Tibial artery (tissue), 4 donors: ENCODE data around the gene PKLR.

Experiments
- DNase-seq, 2 donors: peaks; one replicate each; pipeline ENCODE4 v3.0.0-alpha.2; 2019
- H3K27ac ChIP-seq, 2 donors: fragments of 200-600 bp; sonication (generic) in 1 of 2; 1 replicate in 1 of 2; 2 replicates in 1 of 2; pipeline ENCODE4 v1.5.1; 2018 to 2019; ENCODE audit warnings: mild to moderate bottlenecking in 1 of 2
- H3K27me3 ChIP-seq, 2 donors: fragments of 200-600 bp; sonication (generic) in 1 of 2; one replicate each; pipeline versions ENCODE4 v1.5.1 to v1.6.0; 2016 to 2019
- H3K36me3 ChIP-seq, 3 donors: fragments of 200-600 bp; sonication (generic) in 2 of 3; one replicate each; pipeline ENCODE4 v1.5.1; 2016 to 2019; ENCODE audit warnings: mild to moderate bottlenecking in 2 of 3
- H3K4me1 ChIP-seq, 4 donors: fragments of 200-600 bp; sonication (generic) in 2 of 4; 1 replicate in 3 of 4; 2 replicates in 1 of 4; pipeline ENCODE4 v1.5.1; 2016 to 2019
- H3K4me3 ChIP-seq, 2 donors: fragments of 200-600 bp; sonication (generic) in 1 of 2; 1 replicate in 1 of 2; 2 replicates in 1 of 2; pipeline ENCODE4 v1.5.1; 2018 to 2019; ENCODE audit warnings: mild to moderate bottlenecking in 2 of 2
- H3K9me3 ChIP-seq, 3 donors: fragments of 200-600 bp; sonication (generic) in 1 of 3; one replicate each; pipeline ENCODE4 v1.5.1; 2016 to 2019
- CTCF ChIP-seq, 2 experiments: fragments of 200-600 bp in 1 of 2; fragments of 450-650 bp in 1 of 2; IDR thresholded peaks; one replicate each; pipeline ENCODE4 v1.5.1; 2017 to 2019; ENCODE audit warnings: antibody characterized with exemption in 2 of 2, mild to moderate bottlenecking in 1 of 2, moderate library complexity in 1 of 2
- intact Hi-C: fragments of 100-400 bp; cut with DNase I; formaldehyde crosslinking; loops from one replicate; pipeline ENCODE4 v1.15.0; 2023; ENCODE audit warnings: low total_unique reads

Gene PKLR

GRCh38 chr1:155256058-155256852 lies 45.0 kb downstream of the PKLR start:
- DNase-seq = no peak
- Histone ChIP-seq H3K27me3 (no peaks in the 10 kb centered on the region), H3K9me3 (no peaks in the 10 kb centered on the region), H3K36me3 (peaks cover 0 to 45% (median 10%) of the 10 kb centered on the region in 3 donors), H3K4me1 (peaks cover 0 to 47% (median 37%) of the 10 kb centered on the region in 4 donors), H3K4me3 (peak overlapping the region; percentile 74 to 79), H3K27ac (peak overlapping the region; percentile 96 to 97)
- TF ChIP-seq CTCF (IDR thresholded peaks at IDR 0.05) = no peak
- intact Hi-C loops = no loop called here

DNA sequence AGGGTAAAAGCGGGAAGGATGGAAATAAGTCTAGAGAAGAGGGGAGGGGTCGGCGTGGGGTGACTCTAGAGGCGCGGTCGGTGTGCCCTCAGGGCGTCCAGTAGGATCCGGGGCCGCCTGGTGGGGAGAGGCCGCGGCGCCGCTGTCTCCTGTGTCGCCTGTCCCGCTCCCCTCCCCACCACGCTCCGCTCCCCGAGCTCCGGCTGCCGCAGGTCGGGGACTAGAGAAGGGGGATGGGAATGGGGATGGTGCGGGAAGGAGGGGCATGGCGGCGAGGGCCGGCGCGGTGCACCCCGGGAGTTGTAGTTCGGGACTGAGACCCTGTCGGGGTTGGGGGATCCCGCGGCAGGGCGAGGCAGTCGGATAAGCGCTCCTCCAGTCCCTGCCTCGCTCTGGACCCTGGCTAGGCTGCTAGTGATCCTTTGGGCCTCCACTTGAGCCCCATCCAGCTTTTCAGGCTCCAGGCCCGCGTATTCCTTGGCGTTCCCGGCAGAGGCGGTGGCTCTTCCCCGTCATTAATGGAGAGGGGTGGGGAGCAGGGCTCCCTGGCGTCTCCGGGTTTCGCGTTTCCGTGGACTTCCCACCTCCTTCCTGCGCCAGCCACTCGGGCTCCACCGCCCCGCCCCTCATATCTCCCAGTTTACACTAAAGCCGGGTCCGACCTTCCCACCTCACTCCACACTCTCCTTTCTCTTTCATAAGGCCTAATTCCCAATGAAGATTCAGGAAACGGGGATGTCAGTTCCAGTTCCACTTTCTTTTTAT lies 45.8 kb downstream of the PKLR start, which contains the start of gene ENTREP3:
ENTREP3 (minus strand) TSS at position 241 of the 765 bp plus-strand sequence. CDS start 606 bp downstream, outside the sequence.
- no peaks in the 10 kb centered on the region for H3K27me3 ChIP-seq
- TF ChIP-seq CTCF (IDR thresholded peaks at IDR 0.05) = peak; percentile 21 to 25
- DNase-seq = peak; percentile 88 to 94
- no peaks in the 10 kb centered on the region for H3K9me3 ChIP-seq
- peaks cover 0 to 42% (median 10%) of the 10 kb centered on the region in 3 donors for H3K36me3 ChIP-seq
- intact Hi-C loops = no loop called here
- peaks cover 0 to 47% (median 34%) of the 10 kb centered on the region in 4 donors for H3K4me1 ChIP-seq
- H3K4me3 ChIP-seq = peak within 1 kb of the TSS; percentile 74 to 79
- H3K27ac ChIP-seq = peak within 1 kb of the TSS; percentile 96 to 97

GRCh38 chr1:155254714-155255242 lies 46.5 kb downstream of the PKLR start:
- peaks cover 0 to 36% (median 5%) of the 10 kb centered on the region in 3 donors for H3K36me3 ChIP-seq
- peak overlapping the region; percentile 74 to 79 for H3K4me3 ChIP-seq
- H3K27ac ChIP-seq = peak overlapping the region; percentile 96 to 97
- TF ChIP-seq CTCF (IDR thresholded peaks at IDR 0.05) = peak in 1 of 2 experiments; percentile 12
- intact Hi-C loops = loop anchor here (5.0 kb wide), 1 partner anchor 68 kb away; the partner anchor contains the start of gene RUSC1
- no peaks in the 10 kb centered on the region for H3K27me3 ChIP-seq
- no peaks in the 10 kb centered on the region for H3K9me3 ChIP-seq
- peak in 1 of 2 donors; percentile 29 for DNase-seq
- H3K4me1 ChIP-seq = peaks cover 0 to 47% (median 35%) of the 10 kb centered on the region in 4 donors

- H3K4me3 ChIP-seq = peak overlapping the region; percentile 74 to 79
- peaks cover 0 to 30% (median 5%) of the 10 kb centered on the region in 3 donors for H3K36me3 ChIP-seq
- no peak for TF ChIP-seq CTCF (IDR thresholded peaks at IDR 0.05)
- DNase-seq = no peak
- intact Hi-C loops = loop anchor here (5.0 kb wide), 1 partner anchor 68 kb away; the partner anchor contains the start of gene RUSC1
- H3K9me3 ChIP-seq = no peaks in the 10 kb centered on the region
- H3K4me1 ChIP-seq = peaks cover 0 to 47% (median 35%) of the 10 kb centered on the region in 4 donors
- H3K27me3 ChIP-seq = no peaks in the 10 kb centered on the region
- H3K27ac ChIP-seq = peak overlapping the region; percentile 96 to 97
These were observed 47.0 kb downstream of the PKLR start for GRCh38 chr1:155254228-155254713.

- DNase-seq = no peak
- Histone ChIP-seq H3K27me3 (no peaks in the 10 kb centered on the region), H3K36me3 (peaks cover 0 to 30% (median 5%) of the 10 kb centered on the region in 3 donors), H3K27ac (peak overlapping the region; percentile 96 to 97), H3K4me1 (peaks cover 0 to 47% (median 35%) of the 10 kb centered on the region in 4 donors), H3K4me3 (peak overlapping the region; percentile 74 to 79), H3K9me3 (no peaks in the 10 kb centered on the region)
- no peak for TF ChIP-seq CTCF (IDR thresholded peaks at IDR 0.05)
- intact Hi-C loops = loop anchor here (5.0 kb wide), 1 partner anchor 69 kb away; the partner anchor contains the start of gene RUSC1
These were observed 47.4 kb downstream of the PKLR start for GRCh38 chr1:155253797-155254196.
